Small intestine (tissue), 7 donors: Measurements from ENCODE around the gene RAB34. TPM values are rescaled to one million over a fixed set of nuclear protein-coding genes. Genes with fewer than 3 reads are reported as not detected.
"Not testable (repeated sequence)": the region's sequence is repeated elsewhere in the genome, so short reads cannot be mapped to it uniquely, and the experiment has no call there.

ENCODE experiments used
- DNase-seq, 2 donors: peaks; one replicate each; pipeline versions ENCODE4 v3.0.0 to v3.0.0-alpha.2; 2013
- FAIRE-seq: peaks from 2 replicates; lab custom pipeline; 2012; peaks lifted over from hg19 to GRCh38; lab: Jason Lieb, UNC
- H3K27ac ChIP-seq, 3 donors: one replicate each; pipeline ENCODE4 v1.5.1; 2013; ENCODE audit warnings: low read length in 2 of 3, mild to moderate bottlenecking in 2 of 3, control low read depth in 1 of 3, inconsistent platforms in 1 of 3, low read depth in 1 of 3, moderate library complexity in 1 of 3
- H3K27me3 ChIP-seq, 3 donors: one replicate each; pipeline ENCODE4 v1.6.1; 2013; ENCODE audit warnings: low read length in 3 of 3, inconsistent platforms in 1 of 3; ENCODE audit not compliant: control insufficient read depth in 3 of 3, insufficient read depth in 3 of 3
- H3K36me3 ChIP-seq, 3 donors: one replicate each; pipeline ENCODE4 v1.6.1; 2013; ENCODE audit warnings: low read length in 3 of 3, inconsistent platforms in 1 of 3, low read depth in 1 of 3, mild to moderate bottlenecking in 1 of 3, moderate library complexity in 1 of 3; ENCODE audit not compliant: control insufficient read depth in 3 of 3, insufficient read depth in 2 of 3
- H3K4me1 ChIP-seq, 3 donors: one replicate each; pipeline ENCODE4 v1.6.1; 2013; ENCODE audit warnings: low read length in 2 of 3, inconsistent platforms in 1 of 3, low read depth in 1 of 3, mild to moderate bottlenecking in 1 of 3, moderate library complexity in 1 of 3; ENCODE audit not compliant: control insufficient read depth in 3 of 3, insufficient read depth in 2 of 3
- H3K4me3 ChIP-seq, 3 donors: one replicate each; pipeline ENCODE4 v1.5.1; 2013; ENCODE audit warnings: low read length in 3 of 3, control low read depth in 1 of 3, inconsistent platforms in 1 of 3, low read depth in 1 of 3, mild to moderate bottlenecking in 1 of 3, moderate library complexity in 1 of 3
- H3K9me3 ChIP-seq, 2 donors: one replicate each; pipeline ENCODE4 v1.6.1; 2013; ENCODE audit warnings: low read depth in 1 of 2, low read length in 1 of 2; ENCODE audit not compliant: control insufficient read depth in 2 of 2, insufficient read depth in 1 of 2
- WGBS, 3 donors: extraction: QIAGEN DNeasy Blood & Tissue Kit; methylation state at CpG; one replicate each; pipeline ENCODE4 v1.1.7; 2013; 5-methylcytosine and 5-hydroxymethylcytosine counted together
- polyA plus RNA-seq, 4 donors: library from polyadenylated mRNA; stranded (reverse) in 3 of 4; unstranded in 1 of 4; fragments of 200-250 nt in 3 of 4; fragments of 120-200 nt in 1 of 4; gene quantifications; one replicate each; pipeline versions ENCODE4 v1.2.1 to v1.2.3, GENCODE V29; 2013
- donor health status: healthy with polysubstance abuse.
- donor health status: control.
- donor health status: control.
- donor health status: Bipolar disorder and iron deficiency.
- donor health status: healthy.

RAB34 gene
- polyA plus RNA-seq, 4 donors = 4.2 to 76.4 (median 32.2) TPM

- DNase-seq, H3K9me3 ChIP-seq, FAIRE-seq, H3K27ac ChIP-seq, H3K27me3 ChIP-seq: not testable (repeated sequence)
- H3K36me3 ChIP-seq = peaks cover 5 to 46% (median 11%) of the 10 kb centered on the region in 3 donors
- peak overlapping the region; percentile 58 to 93 (median 85) for H3K4me3 ChIP-seq
- peaks cover 0 to 56% (median 2%) of the 10 kb centered on the region in 3 donors for H3K4me1 ChIP-seq
- 6 to 22% (median 10%) methylated on average over 19 of the region's 19 CpGs for WGBS, 3 donors
Observed at GRCh38 chr17:28720997-28721329, 3.3 kb upstream of the RAB34 start.

GRCh38 chr17:28720247-28720996, 2.8 kb upstream of the RAB34 start:
- FAIRE-seq (no peak), DNase-seq (peak in 1 of 2 donors; percentile 46)
- Histone ChIP-seq H3K9me3 (no peaks in the 10 kb centered on the region), H3K36me3 (peaks cover 5 to 51% (median 11%) of the 10 kb centered on the region in 3 donors), H3K27ac (peak overlapping the region; percentile 58 to 95 (median 88)), H3K27me3 (peaks cover 0 to 5% (median 3%) of the 10 kb centered on the region in 3 donors), H3K4me3 (peak overlapping the region; percentile 58 to 93 (median 85)), H3K4me1 (peaks cover 0 to 53% (median 2%) of the 10 kb centered on the region in 3 donors)
- 0 to 2% (median 1%) methylated on average over 24 to 29 of the region's 30 CpGs for WGBS, 3 donors

- peaks cover 0 to 48% (median 2%) of the 10 kb centered on the region in 3 donors for H3K4me1 ChIP-seq
- peak overlapping the region; percentile 43 to 95 (median 88) for H3K27ac ChIP-seq
- H3K9me3 ChIP-seq = no peaks in the 10 kb centered on the region
- no peak for FAIRE-seq
- H3K4me3 ChIP-seq = peak overlapping the region in 2 of 3 donors; percentile 85 to 93
- H3K27me3 ChIP-seq = peaks cover 0 to 5% (median 3%) of the 10 kb centered on the region in 3 donors
- peaks cover 4 to 51% (median 11%) of the 10 kb centered on the region in 3 donors for H3K36me3 ChIP-seq
- 17 to 30% (median 28%) methylated on average over 18 of the region's 18 CpGs for WGBS, 3 donors
- DNase-seq = no peak
Observed at GRCh38 chr17:28719021-28719433, 1.4 kb upstream of the RAB34 start.

- Histone ChIP-seq H3K9me3 (no peaks in the 10 kb centered on the region), H3K27me3 (peaks cover 0 to 5% (median 3%) of the 10 kb centered on the region in 3 donors), H3K27ac (peak overlapping the region in 2 of 3 donors; percentile 88 to 95), H3K36me3 (peaks cover 4 to 55% (median 8%) of the 10 kb centered on the region in 3 donors), H3K4me3 (peak overlapping the region in 1 of 3 donors; percentile 75), H3K4me1 (peaks cover 0 to 48% (median 2%) of the 10 kb centered on the region in 3 donors)
- DNase-seq (no peak), FAIRE-seq (no peak)
- WGBS, 3 donors = 44 to 65% (median 61%) methylated on average over 18 of the region's 18 CpGs
Observed at GRCh38 chr17:28718333-28719020, 809 bp upstream of the RAB34 start.

GRCh38 chr17:28716740-28717577, 709 bp downstream of the RAB34 start:
- DNase-seq (peak in 1 of 2 donors; percentile 64), FAIRE-seq (no peak)
- peaks cover 0 to 5% (median 3%) of the 10 kb centered on the region in 3 donors for H3K27me3 ChIP-seq
- peaks cover 0 to 47% (median 3%) of the 10 kb centered on the region in 3 donors for H3K36me3 ChIP-seq
- H3K4me1 ChIP-seq = peaks cover 2 to 39% (median 2%) of the 10 kb centered on the region in 3 donors
- peak overlapping the region; percentile 16 to 75 (median 26) for H3K4me3 ChIP-seq
- no peaks in the 10 kb centered on the region for H3K9me3 ChIP-seq
- peak overlapping the region in 2 of 3 donors; percentile 88 to 95 for H3K27ac ChIP-seq
- WGBS, 3 donors = 24 to 38% (median 34%) methylated on average over 63 of the region's 63 CpGs

GRCh38 chr17:28715217-28715616, 2.5 kb downstream of the RAB34 start:
- FAIRE-seq (no peak), DNase-seq (no peak)
- peaks cover 0 to 5% (median 3%) of the 10 kb centered on the region in 3 donors for H3K27me3 ChIP-seq
- no peak overlapping the region for H3K4me3 ChIP-seq
- no peak overlapping the region for H3K27ac ChIP-seq
- H3K4me1 ChIP-seq = peaks cover 0 to 41% (median 2%) of the 10 kb centered on the region in 3 donors
- 85 to 98% (median 86%) methylated on average over 2 of the region's 2 CpGs for WGBS, 3 donors
- H3K9me3 ChIP-seq = no peaks in the 10 kb centered on the region
- H3K36me3 ChIP-seq = peaks cover 0 to 33% (median 0%) of the 10 kb centered on the region in 3 donors

- Histone ChIP-seq H3K27ac (no peak overlapping the region), H3K27me3 (peaks cover 0 to 5% (median 3%) of the 10 kb centered on the region in 3 donors), H3K4me3 (no peak overlapping the region), H3K36me3 (peaks cover 0 to 33% (median 0%) of the 10 kb centered on the region in 3 donors), H3K4me1 (peaks cover 0 to 45% (median 2%) of the 10 kb centered on the region in 3 donors), H3K9me3 (no peaks in the 10 kb centered on the region)
- FAIRE-seq (no peak), DNase-seq (no peak)
- WGBS, 3 donors = 78 to 90% (median 81%) methylated on average over 3 of the region's 3 CpGs
Observed at GRCh38 chr17:28714281-28714680, 3.4 kb downstream of the RAB34 start.
